Dermis blood vessel endothelial cell (primary cell): ENCODE results near the gene CEP43. TPM values are rescaled to one million over a fixed set of nuclear protein-coding genes. Genes with fewer than 3 reads are reported as not detected.

Source experiments
- DNase-seq: peaks from one replicate; pipeline ENCODE4 v3.0.0; 2010
- total RNA-seq: library from RNA; depleted of rRNA; stranded (reverse); fragments of >200 nt; gene quantifications from 2 replicates; pipeline ENCODE4 v1.2.3, GENCODE V29; 2014

Gene CEP43, protein sequence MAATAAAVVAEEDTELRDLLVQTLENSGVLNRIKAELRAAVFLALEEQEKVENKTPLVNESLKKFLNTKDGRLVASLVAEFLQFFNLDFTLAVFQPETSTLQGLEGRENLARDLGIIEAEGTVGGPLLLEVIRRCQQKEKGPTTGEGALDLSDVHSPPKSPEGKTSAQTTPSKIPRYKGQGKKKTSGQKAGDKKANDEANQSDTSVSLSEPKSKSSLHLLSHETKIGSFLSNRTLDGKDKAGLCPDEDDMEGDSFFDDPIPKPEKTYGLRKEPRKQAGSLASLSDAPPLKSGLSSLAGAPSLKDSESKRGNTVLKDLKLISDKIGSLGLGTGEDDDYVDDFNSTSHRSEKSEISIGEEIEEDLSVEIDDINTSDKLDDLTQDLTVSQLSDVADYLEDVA
- total RNA-seq: 14.3 and 15.7 TPM in 2 replicates

DNA sequence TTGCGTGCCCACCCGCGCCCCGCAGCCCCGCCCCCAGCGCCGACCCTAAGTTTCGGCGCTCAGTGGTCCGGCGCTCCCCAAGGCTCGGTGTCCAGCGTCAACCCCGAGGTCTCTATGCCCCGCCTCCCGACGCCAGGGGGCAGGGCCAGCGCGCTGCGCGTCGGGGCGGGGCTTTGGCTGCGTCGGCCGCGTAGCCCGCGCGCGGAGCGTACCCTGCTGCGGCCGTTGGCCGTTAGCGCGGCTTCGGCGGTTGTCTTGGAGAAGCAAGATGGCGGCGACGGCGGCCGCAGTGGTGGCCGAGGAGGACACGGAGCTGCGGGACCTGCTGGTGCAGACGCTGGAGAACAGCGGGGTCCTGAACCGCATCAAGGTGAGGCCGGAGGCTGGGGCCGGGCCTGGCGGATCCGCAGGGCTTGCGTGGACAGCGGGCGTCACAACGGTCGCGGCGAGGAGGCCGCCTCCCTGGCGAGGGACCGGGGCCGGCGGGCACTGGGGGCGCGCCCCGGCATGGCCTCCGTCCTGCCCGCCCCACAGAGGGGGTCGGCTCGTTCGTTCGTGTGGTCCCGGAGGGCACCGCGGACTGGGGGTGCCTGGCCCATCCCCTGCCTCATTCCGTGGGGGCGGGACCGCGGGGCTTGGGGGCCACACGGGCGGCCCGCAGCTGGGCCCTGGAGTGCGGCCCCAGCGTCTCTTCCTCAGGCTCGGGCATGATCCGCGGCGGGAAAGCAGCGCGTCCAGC is at the start of gene CEP43:
Gene CEP43, plus strand, starts transcription at position 253 of the 739 bp plus-strand sequence. Its CDS starts 16 bp downstream, at position 269.
- DNase-seq: peak; percentile 98

GRCh38 chr6:166949528-166950442 is 49.4 kb upstream of the CEP43 start:
- DNase-seq: no peak

- DNase-seq: no peak
Observed at GRCh38 chr6:166950443-166950821, 48.8 kb upstream of the CEP43 start.

DNA sequence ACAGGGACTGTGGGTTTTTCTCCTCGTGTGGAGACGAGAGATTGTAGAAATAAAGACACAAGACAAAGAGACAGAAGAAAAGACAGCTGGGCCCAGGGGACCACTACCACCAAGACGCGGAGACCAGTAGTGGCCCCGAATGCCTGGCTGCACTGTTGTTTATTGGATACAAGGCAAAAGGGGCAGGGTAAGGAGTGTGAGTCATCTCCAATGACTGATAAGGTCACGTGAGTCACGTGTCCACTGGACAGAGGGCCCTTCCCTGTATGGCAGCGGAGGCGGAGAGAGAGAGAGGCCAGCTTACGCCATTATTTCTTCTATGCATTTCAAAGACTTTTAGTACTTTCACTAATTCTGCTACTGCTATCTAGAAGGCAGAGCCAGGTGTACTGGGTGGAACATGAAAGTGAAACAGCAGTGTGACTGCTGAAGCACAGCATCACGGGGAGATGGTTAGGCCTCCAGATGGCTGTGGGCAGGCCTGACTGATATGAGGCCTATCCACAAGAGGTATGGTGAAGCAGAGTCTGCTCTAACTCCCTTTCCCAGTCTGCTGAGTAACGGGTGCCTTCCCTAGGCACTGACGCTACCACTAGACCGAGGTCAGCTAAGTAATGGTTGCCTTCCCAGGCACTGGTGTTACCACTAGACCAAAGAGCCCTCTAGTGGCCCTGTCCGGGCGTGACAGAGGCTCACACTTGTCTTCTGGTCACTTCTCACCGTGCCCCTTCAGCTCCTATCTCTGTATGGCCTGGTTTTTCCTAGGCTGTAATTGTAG is 48.1 kb upstream of the CEP43 start:
- peak; percentile 70 for DNase-seq

DNA sequence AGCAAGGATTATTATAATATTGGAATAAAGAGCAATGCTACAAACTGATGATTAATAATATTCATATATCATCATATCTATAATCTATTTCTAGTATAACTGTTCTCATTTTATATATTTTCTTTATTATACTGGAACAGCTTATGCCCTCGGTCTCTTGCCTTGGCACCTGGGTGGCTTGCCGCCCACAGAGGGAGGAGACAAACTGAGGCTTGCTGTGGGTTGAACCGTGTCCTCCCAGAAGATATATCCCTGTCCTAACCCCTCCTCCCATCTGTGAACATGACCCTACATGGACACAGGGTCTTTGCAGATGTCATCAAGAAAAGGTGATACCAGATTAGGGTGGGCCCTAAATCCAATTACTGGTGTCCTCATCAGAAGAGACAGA is 47.5 kb upstream of the CEP43 start:
- DNase-seq: no peak

- DNase-seq: no peak
Observed at GRCh38 chr6:166952121-166952520, 47.1 kb upstream of the CEP43 start.

DNA sequence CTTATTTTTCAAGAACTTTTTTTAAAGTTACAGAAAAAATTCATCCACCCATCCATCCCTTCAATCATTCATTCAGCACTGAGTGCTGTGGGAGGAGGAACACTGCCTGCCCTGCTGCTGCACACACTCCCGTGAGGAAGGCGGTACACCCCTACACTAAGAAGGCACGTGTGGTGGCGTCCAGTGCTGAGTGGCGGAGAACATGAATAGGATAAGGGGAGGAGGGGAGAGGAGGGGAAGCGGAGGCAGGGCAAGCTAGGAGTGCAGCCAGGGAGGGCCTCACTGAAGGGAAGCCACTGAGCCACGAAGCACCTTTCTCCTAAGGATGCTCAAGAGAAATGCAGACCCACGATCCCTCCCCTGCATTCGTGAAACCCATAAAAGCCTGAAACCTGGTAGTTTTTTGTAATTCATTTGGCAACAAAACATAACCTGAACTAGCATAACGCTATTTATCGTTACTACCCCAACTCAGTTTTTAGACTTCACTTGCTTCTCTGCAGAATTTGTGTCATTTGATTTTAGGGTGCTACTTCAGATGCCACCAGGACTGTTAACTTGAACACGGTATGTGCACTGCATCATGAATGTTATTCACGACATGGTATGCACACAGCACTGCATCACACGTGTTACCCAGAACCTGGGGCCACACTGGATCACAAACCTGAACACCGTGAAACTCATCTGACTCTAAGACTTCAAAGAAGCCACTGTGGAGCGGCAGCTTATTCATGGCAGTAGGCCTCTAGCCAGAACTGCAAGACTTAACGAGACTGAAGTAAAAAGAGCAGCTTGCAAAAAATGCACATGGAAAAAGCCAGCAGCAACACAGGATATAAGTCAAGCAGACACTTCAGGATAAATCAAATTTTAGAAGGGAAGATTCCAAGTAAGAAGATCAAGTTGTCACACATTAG is 46.4 kb upstream of the CEP43 start:
- DNase-seq: no peak

GRCh38 chr6:166954118-166954713 is 45.0 kb upstream of the CEP43 start:
- DNase-seq: no peak

DNA sequence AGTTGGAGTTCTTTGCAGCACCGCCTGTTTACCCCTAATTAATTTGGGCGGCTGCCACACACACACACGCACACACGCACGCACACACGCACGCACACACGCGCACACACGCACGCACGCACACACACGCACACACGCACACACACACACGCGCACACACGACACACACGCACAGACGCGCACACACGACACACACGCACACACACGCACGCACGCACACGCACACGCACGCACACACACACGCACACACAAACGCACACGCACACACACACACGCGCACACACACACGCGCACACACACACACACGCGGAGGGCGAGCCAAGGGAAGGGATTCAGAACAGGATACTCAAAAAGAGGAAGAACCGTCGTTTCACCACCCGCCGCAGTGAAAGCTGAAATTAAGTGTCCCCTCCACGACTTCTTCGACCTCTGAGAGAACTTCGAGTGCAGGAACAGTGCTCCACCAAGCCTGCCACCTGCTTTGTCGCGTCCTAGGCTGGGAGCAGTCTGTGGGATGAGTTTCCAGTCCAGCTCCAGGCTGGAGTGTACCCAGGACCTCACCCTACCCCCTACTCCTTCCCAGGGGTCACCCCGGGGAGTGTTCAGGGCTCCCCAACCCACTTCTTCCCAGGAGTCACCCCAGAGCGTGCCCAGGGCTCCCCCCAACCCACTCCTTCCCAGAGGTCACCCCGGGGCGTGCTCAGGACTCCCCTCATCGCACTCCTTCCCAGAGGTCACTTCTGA is 43.9 kb upstream of the CEP43 start:
- DNase-seq: peak; percentile 10

- no peak for DNase-seq
Observed at GRCh38 chr6:166955865-166956443, 43.2 kb upstream of the CEP43 start.

GRCh38 chr6:166956444-166957086 is 42.6 kb upstream of the CEP43 start, which contains the start of gene RNASET2:
Gene RNASET2 (minus strand): TSS chr6:166956550. CDS start chr6:166956182, 368 bp downstream.
- DNase-seq: peak; percentile 95

- DNase-seq: peak; percentile 14
Observed at GRCh38 chr6:166957087-166957804, 42.0 kb upstream of the CEP43 start.

GRCh38 chr6:166957805-166958076 is 41.5 kb upstream of the CEP43 start:
- no peak for DNase-seq

DNA sequence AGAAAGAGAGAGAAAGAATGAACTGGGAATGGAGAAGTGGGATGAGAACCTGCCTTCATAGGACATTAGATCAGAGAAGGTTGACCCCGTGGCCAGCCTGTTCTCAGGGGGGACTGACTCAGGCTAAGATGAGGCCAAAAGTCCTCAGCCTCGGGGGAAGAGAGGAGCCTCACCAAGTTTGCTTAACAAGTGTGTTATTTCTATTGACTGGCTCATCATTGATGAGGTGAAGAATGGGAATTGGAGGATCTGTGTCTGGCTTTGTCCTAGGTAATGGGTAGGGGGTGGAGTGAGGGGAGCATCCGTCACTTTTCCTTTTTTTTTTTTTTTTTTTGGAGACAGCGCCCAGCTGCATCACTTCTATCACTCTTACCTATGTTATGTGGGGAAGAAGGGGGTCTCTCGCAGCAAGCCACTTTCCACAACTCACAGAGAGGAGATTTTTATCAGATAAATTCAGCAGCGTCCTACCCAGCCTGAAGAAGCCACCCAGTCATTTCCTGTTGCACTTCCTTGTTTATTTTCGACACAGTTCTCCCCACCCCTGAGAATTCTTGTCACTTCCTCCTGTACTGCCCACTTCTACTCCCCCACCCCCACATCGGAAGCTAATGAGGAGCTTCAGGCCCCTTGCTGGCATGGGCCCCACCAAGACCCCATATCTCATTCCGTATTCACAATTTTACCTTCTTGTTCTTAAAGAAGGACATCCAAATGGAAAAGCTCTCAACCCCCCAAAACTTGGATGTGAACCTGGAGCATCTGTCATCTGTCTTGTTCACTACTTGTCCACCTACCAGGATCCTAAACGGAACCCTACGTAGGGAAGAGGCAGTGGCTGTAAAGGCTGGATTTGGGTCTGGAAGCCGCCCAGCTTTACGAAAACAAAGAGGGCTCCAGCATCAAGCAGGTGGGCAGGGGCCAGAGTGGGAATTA is 40.0 kb upstream of the CEP43 start:
- DNase-seq: peak; percentile 65

GRCh38 chr6:166959911-166960608 is 39.1 kb upstream of the CEP43 start:
- DNase-seq: peak; percentile 54

DNA sequence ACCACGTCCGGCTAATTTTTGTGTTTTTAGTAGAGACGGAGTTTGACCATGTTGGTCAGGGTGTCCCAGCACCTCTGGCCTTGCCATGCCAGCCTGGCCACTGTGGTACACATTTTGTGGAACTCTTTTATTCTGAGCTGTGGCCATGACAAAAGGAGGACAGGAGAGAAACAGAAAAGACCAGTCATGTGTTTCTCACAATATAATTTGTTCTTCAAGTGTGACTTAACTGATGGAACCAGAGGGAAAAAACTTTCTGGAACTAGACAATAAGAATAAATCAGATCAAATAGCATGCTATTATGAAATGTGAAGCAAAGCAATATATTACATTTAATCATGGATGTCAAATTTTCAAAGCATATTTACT is 38.6 kb upstream of the CEP43 start:
- DNase-seq: no peak

DNA sequence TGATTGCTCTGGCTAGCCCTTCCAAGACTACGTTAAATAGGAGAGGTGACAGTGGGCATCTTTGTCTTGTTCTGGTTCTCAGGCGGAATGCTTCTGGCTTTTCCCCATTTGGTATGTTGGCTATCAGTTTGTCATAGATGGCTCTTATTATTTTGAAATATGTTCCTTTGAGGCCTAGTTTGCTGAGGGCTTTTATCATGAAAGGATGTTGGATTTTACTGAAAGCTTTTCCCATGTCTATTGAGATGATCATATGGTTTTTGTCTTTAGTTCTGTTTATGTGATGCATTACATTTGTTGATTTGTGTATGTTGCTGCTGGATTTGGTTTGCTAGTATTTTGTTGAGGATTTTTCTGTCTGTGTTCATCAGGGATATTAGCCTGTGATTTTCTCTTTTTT is 32.9 kb upstream of the CEP43 start:
- DNase-seq: no peak
